Cardiac muscle cell (in vitro differentiated cells and primary cell): ENCODE results near the gene GALNT18. TPM values are rescaled to one million over a fixed set of nuclear protein-coding genes. Genes with fewer than 3 reads are reported as not detected.

ENCODE experiments used
- DNase-seq, 2 donors: peaks; one replicate each; pipeline versions ENCODE4 v3.0.0 to v3.0.0-alpha.2; 2010 to 2017; ENCODE audit warnings: low read depth in 1 of 2, low spot score in 1 of 2
- H3K27ac ChIP-seq: fragments of 200-600 bp; sonication (generic); 2 replicates; pipeline ENCODE4 v1.5.1; 2016
- H3K27me3 ChIP-seq: fragments of 200-600 bp; sonication (generic); 2 replicates; pipeline ENCODE4 v1.6.0; 2016; ENCODE audit warnings: control low read depth
- H3K36me3 ChIP-seq: fragments of 200-600 bp; sonication (generic); 2 replicates; pipeline ENCODE4 v1.5.1; 2016; ENCODE audit warnings: control low read depth
- H3K4me1 ChIP-seq: fragments of 200-600 bp; sonication (generic); 2 replicates; pipeline ENCODE4 v1.8.1; 2017; ENCODE audit warnings: low read depth, mild to moderate bottlenecking, mixed run types
- H3K4me3 ChIP-seq: fragments of 200-600 bp; sonication (generic); 2 replicates; pipeline ENCODE4 v1.5.1; 2016; ENCODE audit warnings: mild to moderate bottlenecking
- H3K9me3 ChIP-seq: fragments of 200-600 bp; sonication (generic); 2 replicates; pipeline ENCODE4 v1.5.1; 2017; ENCODE audit warnings: low read depth, mild to moderate bottlenecking, control low read depth
- CTCF ChIP-seq: IDR thresholded peaks from 2 replicates; pipeline ENCODE4 v1.5.1; 2012; ENCODE audit warnings: low read depth, mild to moderate bottlenecking, low read length
- polyA plus RNA-seq: library from polyadenylated mRNA; unstranded; fragments of >200 nt; fragmentation: Nextera tagmentation; extraction: Ambion mirVana; gene quantifications from 2 replicates; pipeline ENCODE4 v1.2.1, GENCODE V29; 2016
- total RNA-seq: library from RNA; depleted of rRNA; stranded (reverse); fragments of >200 nt; gene quantifications from 2 replicates; pipeline ENCODE4 v1.2.3, GENCODE V29; 2016

Gene GALNT18
- total and polyA plus RNA-seq, 2 experiments from 2014 or later: 2.1 to 2.2 TPM

GRCh38 chr11:11624926-11625325 is 3.1 kb upstream of the GALNT18 start:
- H3K9me3 ChIP-seq: no peaks in the 10 kb centered on the region
- DNase-seq: no peak
- no peak for TF ChIP-seq CTCF
- H3K27ac ChIP-seq: no peak overlapping the region
- H3K4me1 ChIP-seq: no peaks in the 10 kb centered on the region
- H3K27me3 ChIP-seq: peaks cover 53% of the 10 kb centered on the region
- H3K4me3 ChIP-seq: no peak overlapping the region
- H3K36me3 ChIP-seq: no peaks in the 10 kb centered on the region

GRCh38 chr11:11624204-11624603 is 2.4 kb upstream of the GALNT18 start:
- no peak for TF ChIP-seq CTCF
- Histone ChIP-seq H3K4me3 (no peak overlapping the region), H3K9me3 (no peaks in the 10 kb centered on the region), H3K4me1 (no peaks in the 10 kb centered on the region), H3K27me3 (peaks cover 57% of the 10 kb centered on the region), H3K27ac (no peak overlapping the region), H3K36me3 (no peaks in the 10 kb centered on the region)
- no peak for DNase-seq

- Histone ChIP-seq H3K27me3 (peaks cover 57% of the 10 kb centered on the region), H3K27ac (no peak overlapping the region), H3K4me3 (no peak overlapping the region), H3K9me3 (no peaks in the 10 kb centered on the region), H3K4me1 (no peaks in the 10 kb centered on the region), H3K36me3 (no peaks in the 10 kb centered on the region)
- no peak for TF ChIP-seq CTCF
- DNase-seq: no peak
Measured at GRCh38 chr11:11622772-11623171, 967 bp upstream of the GALNT18 start.

GRCh38 chr11:11622340-11622706 is 518 bp upstream of the GALNT18 start:
- no peak for TF ChIP-seq CTCF

GRCh38 chr11:11620921-11621572 is 758 bp downstream of the GALNT18 start:
- H3K9me3 ChIP-seq: no peaks in the 10 kb centered on the region
- peaks cover 72% of the 10 kb centered on the region for H3K27me3 ChIP-seq
- H3K36me3 ChIP-seq: no peaks in the 10 kb centered on the region
- no peaks in the 10 kb centered on the region for H3K4me1 ChIP-seq
- peak in 1 of 2 donors; percentile 32 for DNase-seq
- no peak overlapping the region for H3K27ac ChIP-seq
- H3K4me3 ChIP-seq: peak overlapping the region; percentile 43
- no peak for TF ChIP-seq CTCF

More at GRCh38 chr11:11622340-11622706, 518 bp upstream of the GALNT18 start:
- Histone ChIP-seq H3K27me3 (peaks cover 60% of the 10 kb centered on the region), H3K27ac (no peak overlapping the region), H3K4me1 (no peaks in the 10 kb centered on the region), H3K4me3 (no peak overlapping the region), H3K36me3 (no peaks in the 10 kb centered on the region), H3K9me3 (no peaks in the 10 kb centered on the region)
- DNase-seq: no peak
